OCI-LY1 (cell line): ENCODE measurements around the gene P3H1.

Experiments
- CTCF ChIP-seq: fragments of 200-600 bp; sonication (generic), shearing (Covaris generic); IDR thresholded peaks from 2 replicates; pipeline ENCODE4 v1.5.1; 2017; ENCODE audit warnings: mild to moderate bottlenecking, antibody characterized with exemption, low read length, moderate library complexity, mixed read lengths
- EZH2 ChIP-seq: fragments of 200-600 bp; sonication (generic), shearing (Covaris generic); IDR thresholded peaks from 2 replicates; pipeline ENCODE4 v1.8.0; 2017; ENCODE audit warnings: borderline replicate concordance, mixed run types, mild to moderate bottlenecking, antibody characterized with exemption, low read length, moderate library complexity, mixed read lengths

GRCh38 chr1:42735056-42735455 is 31.8 kb downstream of the P3H1 start:
- TF ChIP-seq CTCF, result no peak
- TF ChIP-seq EZH2, result no peak
